Heart right ventricle (tissue), 16 donors: ENCODE measurements around the gene RNF19B. TPM values are rescaled to one million over a fixed set of nuclear protein-coding genes. Genes with fewer than 3 reads are reported as not detected.

Experiments used
- ATAC-seq, 8 donors: fragments of 200-7000 bp; cut with Tn5 transposase; one replicate each; pipeline ENCODE4 v1.9.1; 2020; ENCODE audit warnings: mild to moderate bottlenecking in 8 of 8, moderate library complexity in 8 of 8, moderate number of reproducible peaks in 1 of 8
- DNase-seq, 2 donors: peaks; one replicate each; pipeline ENCODE4 v3.0.0-alpha.2; 2020
- H3K27ac ChIP-seq, 10 donors: fragments of 200-600 bp; sonication (generic) in 2 of 10; one replicate each; pipeline versions ENCODE4 v1.5.0 to v1.8.0; 2020 to 2022; ENCODE audit warnings: mild to moderate bottlenecking in 3 of 10
- H3K27me3 ChIP-seq, 7 donors: fragments of 200-600 bp; one replicate each; pipeline ENCODE4 v1.8.0; 2021 to 2022; ENCODE audit warnings: mild to moderate bottlenecking in 2 of 7
- H3K36me3 ChIP-seq, 9 donors: fragments of 200-600 bp; sonication (generic) in 1 of 9; one replicate each; pipeline versions ENCODE4 v1.5.0 to v1.8.0; 2020 to 2022; ENCODE audit warnings: mild to moderate bottlenecking in 2 of 9
- H3K4me1 ChIP-seq, 9 donors: fragments of 200-600 bp; sonication (generic) in 1 of 9; one replicate each; pipeline versions ENCODE4 v1.5.0 to v1.8.0; 2020 to 2022; ENCODE audit warnings: mild to moderate bottlenecking in 4 of 9
- H3K4me3 ChIP-seq, 10 donors: fragments of 200-600 bp; sonication (generic) in 2 of 10; one replicate each; pipeline versions ENCODE4 v1.5.0 to v1.8.0; 2020 to 2022; ENCODE audit warnings: mild to moderate bottlenecking in 7 of 10, moderate library complexity in 2 of 10
- H3K9me3 ChIP-seq, 11 donors: fragments of 200-600 bp in 10 of 11; sonication (generic) in 2 of 11; one replicate each; pipeline versions ENCODE4 v1.5.0 to v1.8.0; 2013 to 2022; ENCODE audit warnings: mild to moderate bottlenecking in 2 of 11, control low read depth in 1 of 11, moderate library complexity in 1 of 11
- WGBS, 2 donors: extraction: QIAGEN DNeasy Blood & Tissue Kit; methylation state at CpG; one replicate each; pipeline ENCODE4 v1.1.7; 2013; ENCODE audit warnings: inconsistent platforms in 1 of 2; 5-methylcytosine and 5-hydroxymethylcytosine counted together
- intact Hi-C, 10 donors: fragments of 100-400 bp; cut with DNase I; formaldehyde crosslinking; loops; one replicate each; pipeline versions ENCODE4 v1.11.1 to v1.14.2; 2022
- polyA plus RNA-seq, 2 donors: library from polyadenylated mRNA; stranded (reverse); fragments of 200-250 nt; gene quantifications; one replicate each; pipeline ENCODE4 v1.2.3, GENCODE V29; 2013
- total RNA-seq, 10 donors: library from RNA; stranded (reverse); fragmentation: NEBNext Ultra II Directional in 3 of 10; extraction: Animal tissue kit (Norgen Biotek cat#: 25700) in 3 of 10; gene quantifications; one replicate each; pipeline versions ENCODE4 v1.2.1 to v1.2.4, GENCODE V29; 2021 to 2023
- TF ChIP-seq, protein P1 (sequence below), 9 donors: fragments of 200-600 bp; sonication (generic) in 2 of 9; IDR thresholded peaks; one replicate each; pipeline versions ENCODE4 v1.5.0 to v1.8.0; 2021 to 2022; ENCODE audit warnings: antibody characterized with exemption in 9 of 9, mild to moderate bottlenecking in 5 of 9, moderate library complexity in 1 of 9
- donor health status: Arrhythmogenic right ventricular cardiomyopathy.
- donor health status: ischemic (EF 13 %, LVEDD 7.1; RV severe dilation, severe dysfunction).
- donor health status: healthy with polysubstance abuse.
- donor health status: DM: no; HTN: yes; CAD: no.
- donor health status: DM: no; HTN: no; CAD: no.
- donor health status: ischemic (EF 25% LVEDD 6.9; RV normal size, moderate dysfunction).
- donor health status: ischemic (EF 25% LVEDD 5.7; RV mildly dilated, moderate dysfunction).
- donor health status: healthy.
- donor health status: DM: yes; HTN: yes; CAD: no.
- donor health status: Ischemic cardiomyopathy.
- donor health status: ischemic (EF 35%, LVEDD 5.7; RV mildly dilated, moderate dysfunction).
- donor health status: nonischemic (EF 11% LVEDD 7.7; RV severe dilation, severe dysfunction).
- donor health status: DM: yes; HTN: yes; CAD: no.
- donor health status: PGD.
- donor health status: ischemic (EF 29% LVEDD 5.4; RV normal size, mild dysfunction).
- donor health status: nonischemic (EF 23%, LVEDD 6.1; RV moderate dilation, normal function).

The RNF19B gene
- total and polyA plus RNA-seq, 12 donors, result 1.1 to 36.9 (median 13.2) TPM

DNA sequence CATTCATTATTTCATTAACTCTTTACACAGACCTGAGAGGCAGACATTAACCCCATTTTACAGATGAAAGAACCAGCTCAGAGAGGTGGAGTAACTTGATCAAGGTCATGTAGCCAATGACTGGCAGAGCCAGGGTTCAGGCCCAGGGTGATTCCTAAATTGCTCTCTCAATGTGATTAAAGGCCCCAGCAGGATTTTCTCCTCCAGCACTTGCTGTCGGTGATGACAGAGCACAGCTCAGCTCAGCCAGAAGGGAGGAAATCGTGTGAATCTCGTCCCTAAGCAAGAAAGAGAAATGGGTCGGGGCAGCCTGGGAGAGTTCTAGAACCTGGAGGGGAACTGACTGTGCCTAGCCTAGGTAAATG lies 19.5 kb upstream of the RNF19B start:
- TF ChIP-seq, protein P1, sequence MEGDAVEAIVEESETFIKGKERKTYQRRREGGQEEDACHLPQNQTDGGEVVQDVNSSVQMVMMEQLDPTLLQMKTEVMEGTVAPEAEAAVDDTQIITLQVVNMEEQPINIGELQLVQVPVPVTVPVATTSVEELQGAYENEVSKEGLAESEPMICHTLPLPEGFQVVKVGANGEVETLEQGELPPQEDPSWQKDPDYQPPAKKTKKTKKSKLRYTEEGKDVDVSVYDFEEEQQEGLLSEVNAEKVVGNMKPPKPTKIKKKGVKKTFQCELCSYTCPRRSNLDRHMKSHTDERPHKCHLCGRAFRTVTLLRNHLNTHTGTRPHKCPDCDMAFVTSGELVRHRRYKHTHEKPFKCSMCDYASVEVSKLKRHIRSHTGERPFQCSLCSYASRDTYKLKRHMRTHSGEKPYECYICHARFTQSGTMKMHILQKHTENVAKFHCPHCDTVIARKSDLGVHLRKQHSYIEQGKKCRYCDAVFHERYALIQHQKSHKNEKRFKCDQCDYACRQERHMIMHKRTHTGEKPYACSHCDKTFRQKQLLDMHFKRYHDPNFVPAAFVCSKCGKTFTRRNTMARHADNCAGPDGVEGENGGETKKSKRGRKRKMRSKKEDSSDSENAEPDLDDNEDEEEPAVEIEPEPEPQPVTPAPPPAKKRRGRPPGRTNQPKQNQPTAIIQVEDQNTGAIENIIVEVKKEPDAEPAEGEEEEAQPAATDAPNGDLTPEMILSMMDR (IDR thresholded peaks at IDR 0.05), result no peak
- WGBS, 2 donors, result 76 to 78% methylated on average over 4 of the region's 4 CpGs
- H3K36me3 ChIP-seq, result no peaks in the 10 kb centered on the region
- H3K4me3 ChIP-seq, result no peak overlapping the region
- no peaks in the 10 kb centered on the region for H3K9me3 ChIP-seq
- H3K27ac ChIP-seq, result peak overlapping the region in 5 of 10 donors; percentile 1 to 79 (median 30)
- intact Hi-C loops, result no loop called here
- H3K4me1 ChIP-seq, result peaks cover 6 to 87% (median 19%) of the 10 kb centered on the region in 9 donors
- DNase-seq (no peak), ATAC-seq (peak in 1 of 8 donors; percentile 7)
- H3K27me3 ChIP-seq, result no peaks in the 10 kb centered on the region

DNA sequence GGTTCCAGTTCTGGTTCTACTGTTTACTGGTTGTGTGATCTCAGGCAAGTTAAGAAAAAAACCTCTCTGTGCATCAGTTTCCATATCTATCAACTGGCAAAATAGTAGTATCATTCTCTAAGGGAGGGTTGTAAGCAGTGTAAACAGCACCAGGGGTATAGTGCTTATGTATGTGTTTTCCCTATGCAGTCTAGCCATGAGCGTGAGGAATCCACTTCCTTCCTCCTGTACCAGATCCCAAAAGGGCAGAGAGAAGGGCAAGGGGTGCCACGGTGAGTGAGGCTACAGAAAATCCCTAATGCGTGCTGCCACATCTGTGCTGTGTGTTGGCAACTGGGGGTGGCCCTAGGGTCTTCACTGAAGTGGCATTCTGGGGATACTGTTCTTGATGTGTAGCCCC lies 18.4 kb upstream of the RNF19B start:
- Histone ChIP-seq H3K4me3 (no peak overlapping the region), H3K36me3 (no peaks in the 10 kb centered on the region), H3K4me1 (peaks cover 0 to 78% (median 9%) of the 10 kb centered on the region in 9 donors), H3K27me3 (no peaks in the 10 kb centered on the region), H3K27ac (no peak overlapping the region), H3K9me3 (no peaks in the 10 kb centered on the region)
- intact Hi-C loops, result no loop called here
- ATAC-seq (no peak), DNase-seq (no peak)
- TF ChIP-seq, protein P1 (IDR thresholded peaks at IDR 0.05), result no peak
- 84 to 87% methylated on average over 3 of the region's 3 CpGs for WGBS, 2 donors

DNA sequence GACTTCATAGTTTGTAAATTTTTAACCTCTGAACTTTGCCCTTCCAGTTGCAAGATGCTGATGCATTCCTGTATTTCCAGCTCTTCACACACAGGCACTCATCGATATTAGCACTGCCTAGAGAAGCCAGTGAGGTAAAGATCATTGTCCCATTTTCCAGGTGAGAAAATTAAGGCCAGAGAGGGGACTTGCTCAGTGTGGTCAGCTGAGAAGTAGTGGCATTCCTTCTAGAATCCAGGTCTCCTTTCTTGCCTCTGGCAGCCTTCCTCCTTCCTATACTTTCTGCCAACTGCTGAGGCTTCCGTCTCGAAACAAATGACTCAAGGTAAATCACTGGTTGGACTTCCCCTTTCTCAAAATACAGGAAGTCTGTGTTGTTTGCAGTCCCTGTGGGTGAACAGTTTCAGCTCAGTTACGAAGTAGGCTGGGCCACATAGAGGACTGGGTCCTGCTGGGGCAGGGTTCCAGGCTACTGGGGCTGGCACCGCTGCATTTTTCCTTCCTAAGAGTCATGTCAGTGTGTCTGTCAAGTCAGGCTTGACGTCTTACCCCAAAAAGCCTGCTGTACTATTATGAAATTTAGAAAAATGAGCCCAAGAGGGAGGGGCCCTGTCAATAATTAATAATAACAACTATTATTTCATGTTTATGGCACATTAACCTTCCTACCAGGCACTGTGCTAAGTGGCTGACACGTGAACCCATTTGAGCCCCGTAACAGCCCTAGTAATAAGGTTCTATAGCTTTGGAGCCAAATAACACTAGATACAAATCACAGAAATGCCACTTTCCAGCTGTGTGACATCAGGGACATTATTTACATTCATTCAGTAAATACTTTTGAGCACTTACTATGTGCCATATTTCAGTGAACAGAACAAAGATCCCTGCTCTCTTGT lies 16.6 kb upstream of the RNF19B start:
- Histone ChIP-seq H3K27ac (peak overlapping the region in 9 of 10 donors; percentile 34 to 96 (median 72)), H3K36me3 (no peaks in the 10 kb centered on the region), H3K4me3 (peak overlapping the region in 1 of 10 donors; percentile 15), H3K9me3 (no peaks in the 10 kb centered on the region), H3K27me3 (no peaks in the 10 kb centered on the region), H3K4me1 (peaks cover 0 to 76% (median 7%) of the 10 kb centered on the region in 9 donors)
- 54 to 73% methylated on average over 8 of the region's 8 CpGs for WGBS, 2 donors
- TF ChIP-seq, protein P1 (IDR thresholded peaks at IDR 0.05), result no peak
- intact Hi-C loops, result no loop called here
- ATAC-seq (peak; percentile 68 to 92 (median 87)), DNase-seq (peak; percentile 36 to 75)

DNA sequence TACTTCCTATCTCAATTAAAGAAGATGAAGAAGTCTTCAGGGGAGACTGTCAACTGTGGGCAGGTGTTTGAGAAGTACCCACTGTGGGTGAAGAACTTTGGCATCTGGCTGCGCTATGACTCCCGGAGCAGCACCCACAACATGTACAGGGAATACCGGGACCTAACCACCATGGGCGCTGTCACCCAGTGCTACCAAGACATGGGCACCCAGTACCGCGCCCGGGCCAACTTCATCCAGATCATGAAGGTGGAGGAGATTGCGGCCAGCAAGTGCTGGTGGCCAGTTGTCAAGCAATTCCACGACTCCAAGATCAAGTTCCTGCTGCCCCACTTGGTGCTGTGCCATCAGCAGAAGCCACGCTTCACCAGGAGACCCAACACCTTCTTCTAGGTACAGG lies 15.5 kb upstream of the RNF19B start:
- no peaks in the 10 kb centered on the region for H3K36me3 ChIP-seq
- H3K4me3 ChIP-seq, result no peak overlapping the region
- DNase-seq (no peak), ATAC-seq (no peak)
- peaks cover 0 to 65% (median 7%) of the 10 kb centered on the region in 9 donors for H3K4me1 ChIP-seq
- intact Hi-C loops, result no loop called here
- TF ChIP-seq, protein P1 (IDR thresholded peaks at IDR 0.05), result no peak
- no peaks in the 10 kb centered on the region for H3K9me3 ChIP-seq
- 97 to 98% methylated on average over 10 of the region's 10 CpGs for WGBS, 2 donors
- H3K27me3 ChIP-seq, result no peaks in the 10 kb centered on the region
- peak overlapping the region in 5 of 10 donors; percentile 44 to 96 (median 83) for H3K27ac ChIP-seq
